ENCODE data around the gene SKIDA1. TPM values are rescaled to one million over a fixed set of nuclear protein-coding genes. Genes with fewer than 3 reads are reported as not detected.

The SKIDA1 gene
- total and polyA plus RNA-seq, 3 experiments from 2014 or later, result 0.20 to 0.35 (median 0.24) TPM

DNA sequence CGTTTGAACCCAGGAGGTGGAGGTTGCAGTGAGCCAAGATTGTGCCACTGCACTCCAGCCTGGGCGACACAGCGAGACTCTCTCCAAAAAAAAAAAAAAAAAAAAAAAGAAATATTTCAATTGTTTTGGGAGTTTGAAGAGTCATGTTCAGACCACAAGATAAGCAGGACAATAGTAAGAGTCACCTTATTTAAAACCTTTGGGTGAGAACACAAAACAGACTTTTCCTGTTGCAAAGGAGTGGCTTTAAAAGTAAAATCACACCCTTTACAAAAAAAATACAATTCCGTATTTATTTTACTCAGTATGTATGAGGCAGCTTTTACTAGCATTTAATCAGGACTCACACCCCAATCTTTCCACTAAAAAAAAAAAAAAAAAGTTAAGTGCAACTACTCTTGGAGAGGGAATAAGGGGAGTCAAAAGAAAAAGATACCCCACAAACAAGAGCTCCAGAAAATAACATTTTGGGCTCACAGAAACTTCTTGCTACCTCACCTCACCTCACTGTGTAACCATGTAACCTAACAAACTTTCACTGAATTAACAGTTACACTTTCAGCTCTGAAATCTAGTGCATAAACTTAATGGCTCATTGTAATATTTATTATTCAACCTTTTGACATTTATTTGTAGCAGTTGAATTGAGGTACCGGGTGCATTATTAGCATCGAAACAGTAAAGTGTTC is 11.2 kb downstream of the SKIDA1 start:
- Histone ChIP-seq H3K4me1 (ENCODE audit: insufficient read depth, low read length) (peaks cover 29% of the 10 kb centered on the region), H3K27me3 (ENCODE audit: insufficient read depth, low read length, poor library complexity, severe bottlenecking) (peaks cover 68% of the 10 kb centered on the region), H3K4me3 (ENCODE audit: low read length) (no peak overlapping the region), H3K27ac (ENCODE audit: low read depth, low read length) (no peak overlapping the region), H3K36me3 (ENCODE audit: insufficient read depth, low read length) (no peaks in the 10 kb centered on the region), H3K9me3 (ENCODE audit: low read length) (no peaks in the 10 kb centered on the region)
- H3K27ac Mint-ChIP-seq, result no peak overlapping the region
- POLR2A ChIA-PET, result no interaction called here
- DNase-seq, result no peak
- CTCF ChIA-PET, result interaction anchor here (3.1 kb wide), 1 partner anchor 18 kb away, joined by 16 read pairs; no protein-coding TSS in a partner anchor
- H3K9me3 Mint-ChIP-seq, result no peaks in the 10 kb centered on the region
- peaks cover 64 to 79% of the 10 kb centered on the region in 2 donors for H3K27me3 Mint-ChIP-seq
- no peak overlapping the region for H3K4me3 Mint-ChIP-seq
- no peaks in the 10 kb centered on the region for H3K36me3 Mint-ChIP-seq
- peaks cover 19 to 27% (median 21%) of the 10 kb centered on the region in 3 donors for H3K4me1 Mint-ChIP-seq

DNA sequence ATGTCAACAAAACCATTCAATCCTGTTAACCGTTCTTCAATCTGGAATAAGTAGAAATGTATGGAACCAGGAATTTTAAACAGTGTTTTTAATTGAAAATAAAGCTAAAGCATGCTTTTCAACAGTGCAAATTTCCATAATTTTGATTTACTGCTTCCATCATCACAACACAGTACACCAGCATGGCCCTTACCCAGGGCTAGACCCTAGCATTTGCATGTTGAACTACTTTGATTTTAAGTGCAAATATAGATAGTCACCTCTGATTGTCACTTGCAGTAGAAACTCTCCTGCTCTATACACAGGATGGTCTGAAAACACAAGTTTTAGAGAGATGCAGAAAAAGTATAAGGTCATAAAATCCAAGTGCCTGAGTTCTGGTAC is 12.1 kb downstream of the SKIDA1 start:
- CTCF ChIA-PET, result no interaction called here
- H3K27me3 Mint-ChIP-seq, result peaks cover 55 to 75% of the 10 kb centered on the region in 2 donors
- no peaks in the 10 kb centered on the region for H3K9me3 ChIP-seq (ENCODE audit: low read length)

DNA sequence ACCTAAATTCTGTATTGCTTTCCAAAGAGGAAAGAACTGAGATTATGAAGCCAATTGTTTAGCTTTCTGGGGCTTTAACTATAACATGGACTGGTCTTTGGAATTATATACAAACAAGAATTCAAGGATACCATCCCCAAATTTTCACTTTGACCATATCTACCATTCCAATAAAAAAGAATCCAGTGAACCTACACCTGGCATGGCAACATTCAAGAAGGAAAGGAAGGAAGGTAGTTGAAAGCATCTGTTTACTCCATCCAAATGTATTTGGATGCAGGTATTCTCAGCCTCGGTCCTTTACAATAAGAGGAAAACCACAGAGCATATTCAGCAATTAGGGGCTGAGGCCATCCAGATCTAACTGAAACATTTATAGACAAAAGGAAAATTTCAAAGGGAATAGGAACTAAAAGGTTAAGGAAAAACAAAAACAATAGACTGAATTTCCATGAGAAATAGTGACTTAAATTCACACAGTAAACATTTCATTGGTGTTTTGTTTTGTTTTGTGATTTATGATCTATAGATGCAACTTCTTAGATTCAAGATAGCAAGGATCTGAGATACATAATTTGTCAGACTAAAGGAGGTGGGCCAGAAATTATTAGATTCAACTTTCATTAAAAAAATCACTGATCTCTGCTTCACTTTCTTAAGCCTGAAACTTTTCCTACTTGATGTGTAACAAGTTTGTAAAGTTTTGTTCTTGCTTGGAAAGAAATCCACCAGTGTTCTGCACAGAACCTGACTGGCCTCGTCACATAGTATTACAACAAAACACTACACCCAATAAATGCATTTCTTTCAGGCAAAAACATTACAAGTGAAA is 12.7 kb downstream of the SKIDA1 start:
- Histone ChIP-seq H3K9me3 (ENCODE audit: low read length) (no peaks in the 10 kb centered on the region), H3K4me3 (ENCODE audit: low read length) (no peak overlapping the region), H3K27ac (ENCODE audit: low read depth, low read length) (no peak overlapping the region), H3K27me3 (ENCODE audit: insufficient read depth, low read length, poor library complexity, severe bottlenecking) (peaks cover 56% of the 10 kb centered on the region), H3K4me1 (ENCODE audit: insufficient read depth, low read length) (peaks cover 14% of the 10 kb centered on the region), H3K36me3 (ENCODE audit: insufficient read depth, low read length) (no peaks in the 10 kb centered on the region)
- ChIA-PET CTCF (no interaction called here), POLR2A (interaction anchor here (0.7 kb wide), 1 partner anchor 799 kb away, joined by 3 read pairs; no protein-coding TSS in a partner anchor)
- H3K27me3 Mint-ChIP-seq, result peaks cover 49 to 70% of the 10 kb centered on the region in 2 donors
- no peaks in the 10 kb centered on the region for H3K9me3 Mint-ChIP-seq
- peak overlapping the region in 1 of 8 donors; percentile 10 for H3K27ac Mint-ChIP-seq
- H3K36me3 Mint-ChIP-seq, result no peaks in the 10 kb centered on the region
- DNase-seq, result no peak
- peaks cover 5 to 15% (median 9%) of the 10 kb centered on the region in 3 donors for H3K4me1 Mint-ChIP-seq
- no peak overlapping the region for H3K4me3 Mint-ChIP-seq

More for the DNA sequence above, 12.1 kb downstream of the SKIDA1 start:
- no peaks in the 10 kb centered on the region for H3K36me3 Mint-ChIP-seq
- DNase-seq, result no peak
- peaks cover 62% of the 10 kb centered on the region for H3K27me3 ChIP-seq (ENCODE audit: insufficient read depth, low read length, poor library complexity, severe bottlenecking)
- H3K4me3 ChIP-seq (ENCODE audit: low read length), result no peak overlapping the region
- H3K27ac ChIP-seq (ENCODE audit: low read depth, low read length), result no peak overlapping the region
- peaks cover 20% of the 10 kb centered on the region for H3K4me1 ChIP-seq (ENCODE audit: insufficient read depth, low read length)
- H3K36me3 ChIP-seq (ENCODE audit: insufficient read depth, low read length), result no peaks in the 10 kb centered on the region
- H3K4me1 Mint-ChIP-seq, result peaks cover 12 to 21% (median 15%) of the 10 kb centered on the region in 3 donors
- H3K27ac Mint-ChIP-seq, result no peak overlapping the region
- no peak overlapping the region for H3K4me3 Mint-ChIP-seq
- POLR2A ChIA-PET, result interaction anchor here (0.7 kb wide), 1 partner anchor 799 kb away, joined by 3 read pairs; no protein-coding TSS in a partner anchor
- H3K9me3 Mint-ChIP-seq, result no peaks in the 10 kb centered on the region

DNA sequence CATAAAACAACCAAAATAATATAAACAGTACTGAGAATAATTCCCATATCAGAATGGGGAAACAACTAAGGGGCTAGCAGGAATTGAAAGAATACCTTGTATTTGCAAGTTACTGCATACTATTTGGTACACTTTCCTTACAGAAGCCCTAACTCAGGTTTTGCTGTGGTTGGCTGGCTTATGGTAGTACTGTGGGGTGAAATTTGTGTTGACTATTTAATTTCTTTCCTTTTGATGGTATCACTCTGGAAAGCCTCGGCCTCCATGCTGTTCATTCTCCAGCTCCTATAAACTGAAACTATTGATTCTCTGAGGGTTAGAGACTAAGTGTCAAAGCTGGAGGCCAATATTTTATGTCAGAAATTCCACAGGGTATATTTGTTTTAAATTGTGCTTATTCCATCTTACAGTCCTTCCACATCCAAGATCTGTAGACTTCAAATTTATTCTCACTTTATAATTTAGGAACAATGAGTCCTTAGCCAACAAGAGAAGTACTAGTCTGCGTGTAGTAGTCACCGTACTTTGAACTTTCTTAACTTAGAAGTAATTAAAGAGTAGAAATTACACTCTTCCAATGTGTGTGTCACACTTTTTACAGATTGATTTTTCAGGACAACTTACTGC is 13.4 kb downstream of the SKIDA1 start:
- H3K9me3 Mint-ChIP-seq, result no peaks in the 10 kb centered on the region

DNA sequence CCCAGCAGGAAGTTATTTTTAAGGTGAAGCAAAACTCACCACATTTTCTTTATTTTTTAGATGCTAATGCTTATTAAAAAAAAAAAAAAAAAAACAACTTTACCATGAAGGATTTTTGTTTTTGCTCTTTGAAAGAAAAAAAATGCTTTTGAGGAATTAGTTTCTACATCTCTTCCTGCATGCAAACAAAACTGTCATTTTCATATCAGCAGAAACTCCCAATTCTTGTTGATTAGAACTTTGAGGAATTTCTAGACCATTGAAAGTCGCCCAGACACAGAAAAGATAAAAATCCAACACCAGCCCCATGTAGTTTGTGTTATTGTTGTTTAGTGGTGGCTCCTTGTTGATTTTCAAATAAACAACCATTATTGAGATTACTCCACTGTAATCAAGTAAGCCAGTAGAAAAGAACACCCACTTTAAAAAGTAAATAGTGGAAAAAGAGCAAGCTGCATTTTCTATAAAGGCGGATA is 14.3 kb downstream of the SKIDA1 start:
- ChIA-PET POLR2A (no interaction called here), CTCF (interaction anchor here (0.9 kb wide), 1 partner anchor 15 kb away, joined by 3 read pairs; no protein-coding TSS in a partner anchor)

More for the DNA sequence above, 13.4 kb downstream of the SKIDA1 start:
- Mint-ChIP-seq H3K27me3 (peaks cover 45 to 71% of the 10 kb centered on the region in 2 donors), H3K4me3 (no peak overlapping the region), H3K27ac (no peak overlapping the region), H3K4me1 (peaks cover 0 to 9% (median 5%) of the 10 kb centered on the region in 3 donors), H3K36me3 (no peaks in the 10 kb centered on the region)
- ChIA-PET POLR2A (no interaction called here), CTCF (interaction anchor here (0.9 kb wide), 1 partner anchor 16 kb away, joined by 3 read pairs; no protein-coding TSS in a partner anchor)
- H3K4me3 ChIP-seq (ENCODE audit: low read length), result no peak overlapping the region
- H3K27me3 ChIP-seq (ENCODE audit: insufficient read depth, low read length, poor library complexity, severe bottlenecking), result peaks cover 49% of the 10 kb centered on the region
- no peaks in the 10 kb centered on the region for H3K36me3 ChIP-seq (ENCODE audit: insufficient read depth, low read length)
- DNase-seq, result no peak
- no peaks in the 10 kb centered on the region for H3K9me3 ChIP-seq (ENCODE audit: low read length)
- peaks cover 8% of the 10 kb centered on the region for H3K4me1 ChIP-seq (ENCODE audit: insufficient read depth, low read length)
- H3K27ac ChIP-seq (ENCODE audit: low read depth, low read length), result no peak overlapping the region

DNA sequence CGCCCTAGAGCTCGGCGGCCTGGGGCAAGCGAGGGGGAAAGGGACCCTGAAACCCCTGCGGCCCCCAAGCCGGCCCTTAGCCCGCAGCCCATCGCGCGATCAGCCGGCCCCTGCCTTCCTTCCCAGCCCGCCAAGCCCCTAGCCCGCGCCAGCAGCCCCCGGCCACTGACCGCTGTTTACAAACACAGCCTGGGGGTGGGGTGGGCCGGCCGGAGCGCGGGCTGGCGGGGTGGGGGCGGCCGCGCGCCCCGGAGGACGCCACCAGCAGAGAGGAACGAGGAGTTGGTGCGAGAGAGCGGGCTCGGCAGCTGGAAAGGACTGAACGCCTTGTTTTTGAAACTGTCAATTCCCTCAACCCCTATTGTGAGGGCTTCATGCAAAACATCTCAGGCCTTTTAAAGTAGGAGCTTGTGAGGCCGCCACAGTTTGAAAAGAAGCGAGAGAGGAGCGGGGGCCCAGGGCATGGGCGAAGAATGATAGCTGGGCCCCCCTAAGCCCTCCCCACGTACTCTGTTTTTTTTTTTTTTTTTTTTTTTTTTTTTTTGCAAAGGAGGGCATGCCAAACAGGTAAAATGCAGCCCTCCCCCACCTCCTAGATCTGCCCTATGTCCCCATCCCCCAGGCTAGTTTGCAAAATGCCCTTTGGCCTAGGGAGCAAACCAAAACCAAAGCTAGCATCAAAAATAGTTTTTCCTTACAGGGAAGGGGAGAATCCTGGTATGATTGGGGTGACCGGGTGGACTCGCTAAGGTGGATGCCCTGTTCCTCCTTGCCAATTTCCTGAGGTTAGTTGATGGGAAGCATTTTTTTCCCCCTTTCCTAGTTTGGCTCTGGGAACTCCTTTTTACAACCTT is 15.0 kb downstream of the SKIDA1 start:
- POLR2A ChIA-PET, result interaction anchor here (0.6 kb wide), 1 partner anchor 14 kb away, joined by 5 read pairs; no protein-coding TSS in a partner anchor
- Histone ChIP-seq H3K9me3 (ENCODE audit: low read length) (no peaks in the 10 kb centered on the region), H3K36me3 (ENCODE audit: insufficient read depth, low read length) (no peaks in the 10 kb centered on the region), H3K4me1 (ENCODE audit: insufficient read depth, low read length) (no peaks in the 10 kb centered on the region), H3K4me3 (ENCODE audit: low read length) (no peak overlapping the region), H3K27ac (ENCODE audit: low read depth, low read length) (no peak overlapping the region), H3K27me3 (ENCODE audit: insufficient read depth, low read length, poor library complexity, severe bottlenecking) (peaks cover 38% of the 10 kb centered on the region)
- Mint-ChIP-seq H3K4me3 (no peak overlapping the region), H3K9me3 (no peaks in the 10 kb centered on the region), H3K4me1 (no peaks in the 10 kb centered on the region), H3K27ac (no peak overlapping the region), H3K36me3 (no peaks in the 10 kb centered on the region), H3K27me3 (peaks cover 42 to 71% of the 10 kb centered on the region in 2 donors)
- no peak for DNase-seq
- CTCF ChIA-PET, result no interaction called here

More for the DNA sequence above, 14.3 kb downstream of the SKIDA1 start:
- no peak overlapping the region for H3K27ac ChIP-seq (ENCODE audit: low read depth, low read length)
- no peak overlapping the region for H3K4me3 Mint-ChIP-seq
- H3K27ac Mint-ChIP-seq, result no peak overlapping the region
- no peaks in the 10 kb centered on the region for H3K36me3 Mint-ChIP-seq
- H3K27me3 Mint-ChIP-seq, result peaks cover 46 to 75% of the 10 kb centered on the region in 2 donors
- H3K9me3 ChIP-seq (ENCODE audit: low read length), result no peaks in the 10 kb centered on the region
- H3K9me3 Mint-ChIP-seq, result no peaks in the 10 kb centered on the region
- no peak for DNase-seq
- peaks cover 45% of the 10 kb centered on the region for H3K27me3 ChIP-seq (ENCODE audit: insufficient read depth, low read length, poor library complexity, severe bottlenecking)
- H3K36me3 ChIP-seq (ENCODE audit: insufficient read depth, low read length), result no peaks in the 10 kb centered on the region
- peaks cover 4% of the 10 kb centered on the region for H3K4me1 ChIP-seq (ENCODE audit: insufficient read depth, low read length)
- H3K4me1 Mint-ChIP-seq, result peaks cover 0 to 5% (median 4%) of the 10 kb centered on the region in 3 donors
- no peak overlapping the region for H3K4me3 ChIP-seq (ENCODE audit: low read length)
